ENCODE data around the gene ZNF267. TPM values are rescaled to one million over a fixed set of nuclear protein-coding genes. Genes with fewer than 3 reads are reported as not detected.
"Not testable (repeated sequence)": the region's sequence is repeated elsewhere in the genome, so short reads cannot be mapped to it uniquely, and the experiment has no call there.

ZNF267 gene
- total RNA-seq, 1 experiment from 2014 or later = 30.9 TPM

GRCh38 chr16:31951806-31952205, 78.2 kb downstream of the ZNF267 start:
- H3K9me3 ChIP-seq (ENCODE audit: low read length); H2AFZ ChIP-seq (ENCODE audit: low read length); H3K36me3 ChIP-seq (ENCODE audit: insufficient read depth, low read length); DNase-seq; H3K9me2 ChIP-seq (replicated peaks; ENCODE audit: insufficient read depth, low read length); H3K4me1 ChIP-seq (ENCODE audit: low read length); H4K20me1 ChIP-seq (ENCODE audit: insufficient read depth, low read depth, low read length); H3K4me2 ChIP-seq (ENCODE audit: low read depth, low read length, poor library complexity, severe bottlenecking); H3K79me2 ChIP-seq (ENCODE audit: low read length); H3K4me3 ChIP-seq (ENCODE audit: low read length); H3K27ac ChIP-seq (ENCODE audit: low read length); H3K27me3 ChIP-seq (ENCODE audit: low read length); H3K9ac ChIP-seq (ENCODE audit: low read length): not testable (repeated sequence)

- not testable (repeated sequence) for DNase-seq; H3K79me2 ChIP-seq (ENCODE audit: low read length); H2AFZ ChIP-seq (ENCODE audit: low read length)
Observed at GRCh38 chr16:31952206-31952605, 78.6 kb downstream of the ZNF267 start.

DNA sequence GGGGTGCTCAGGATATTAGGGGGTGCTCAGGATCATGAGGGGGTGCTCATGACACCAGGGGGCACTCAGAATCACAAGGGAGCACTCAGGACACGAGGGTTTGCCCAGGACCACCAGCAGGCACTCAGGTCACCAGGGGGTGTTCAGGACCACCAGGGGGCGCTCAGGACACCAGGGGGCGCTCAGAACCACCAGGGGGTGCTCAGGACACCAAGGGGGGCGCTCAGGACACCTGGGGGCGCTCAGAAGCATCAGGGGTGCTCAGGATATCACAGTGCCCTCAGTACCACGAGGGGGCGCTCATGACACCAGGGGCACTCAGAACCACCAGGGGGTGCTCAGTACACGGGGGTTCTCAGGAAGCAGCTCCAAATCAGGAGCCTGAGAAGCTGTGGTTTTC, 82.6 kb downstream of the ZNF267 start:
- DNase-seq = peak; percentile 74
- H3K4me2 ChIP-seq (ENCODE audit: low read depth, low read length, poor library complexity, severe bottlenecking) = not testable (repeated sequence)

More at GRCh38 chr16:31952206-31952605, 78.6 kb downstream of the ZNF267 start:
- H3K9ac ChIP-seq (ENCODE audit: low read length); H3K27me3 ChIP-seq (ENCODE audit: low read length); H4K20me1 ChIP-seq (ENCODE audit: insufficient read depth, low read depth, low read length); H3K4me2 ChIP-seq (ENCODE audit: low read depth, low read length, poor library complexity, severe bottlenecking); H3K9me2 ChIP-seq (replicated peaks; ENCODE audit: insufficient read depth, low read length); H3K4me1 ChIP-seq (ENCODE audit: low read length); H3K36me3 ChIP-seq (ENCODE audit: insufficient read depth, low read length); H3K9me3 ChIP-seq (ENCODE audit: low read length); H3K4me3 ChIP-seq (ENCODE audit: low read length); H3K27ac ChIP-seq (ENCODE audit: low read length): not testable (repeated sequence)

GRCh38 chr16:31960186-31960910, 86.7 kb downstream of the ZNF267 start:
- not testable (repeated sequence) for H3K36me3 ChIP-seq (ENCODE audit: insufficient read depth, low read length); H3K4me2 ChIP-seq (ENCODE audit: low read depth, low read length, poor library complexity, severe bottlenecking); H3K4me3 ChIP-seq (ENCODE audit: low read length); H3K79me2 ChIP-seq (ENCODE audit: low read length); DNase-seq; H3K9ac ChIP-seq (ENCODE audit: low read length); H3K27ac ChIP-seq (ENCODE audit: low read length); H3K9me3 ChIP-seq (ENCODE audit: low read length); H2AFZ ChIP-seq (ENCODE audit: low read length); H3K9me2 ChIP-seq (replicated peaks; ENCODE audit: insufficient read depth, low read length); H3K4me1 ChIP-seq (ENCODE audit: low read length); H4K20me1 ChIP-seq (ENCODE audit: insufficient read depth, low read depth, low read length); H3K27me3 ChIP-seq (ENCODE audit: low read length)

More for the DNA sequence above, 82.6 kb downstream of the ZNF267 start:
- not testable (repeated sequence) for H3K27ac ChIP-seq (ENCODE audit: low read length); H4K20me1 ChIP-seq (ENCODE audit: insufficient read depth, low read depth, low read length); H2AFZ ChIP-seq (ENCODE audit: low read length); H3K4me1 ChIP-seq (ENCODE audit: low read length); H3K9me2 ChIP-seq (replicated peaks; ENCODE audit: insufficient read depth, low read length); H3K9ac ChIP-seq (ENCODE audit: low read length); H3K4me3 ChIP-seq (ENCODE audit: low read length); H3K9me3 ChIP-seq (ENCODE audit: low read length); H3K79me2 ChIP-seq (ENCODE audit: low read length); H3K36me3 ChIP-seq (ENCODE audit: insufficient read depth, low read length); H3K27me3 ChIP-seq (ENCODE audit: low read length)

Small RNAs within 50 kb of the gene (small RNA-seq; reads per million reads assigned to genes)
- gene AC034105.2 (not detected), gene AC034105.4 (not detected)
